IMR-90 (cell line): ENCODE measurements around the gene SIAH1. TPM values are rescaled to one million over a fixed set of nuclear protein-coding genes. Genes with fewer than 3 reads are reported as not detected.

Experiments
- ATAC-seq: fragments of 200-7000 bp; cut with Tn5 transposase; 2 replicates; pipeline ENCODE4 v1.9.1; 2020; ENCODE audit warnings: low read depth, mild to moderate bottlenecking, moderate library complexity
- BruUV-seq: library from RNA; stranded (reverse); fragments of 400-500 nt; replicated peaks from 2 replicates; lab custom pipeline; 2021; lab: Mats Ljungman, UMichigan
- CTCF ChIA-PET: fragments of 300-600 bp; formaldehyde crosslinking; extraction: SDS; loops from one replicate; lab custom pipeline; 2021; ENCODE audit warnings: antibody characterized with exemption; lab: Yijun Ruan, JAX
- POLR2A ChIA-PET: fragments of 300-600 bp; sonication (Branson Sonifier 250); formaldehyde crosslinking; loops from one replicate; lab custom pipeline; 2022; ENCODE audit warnings: antibody characterized with exemption; ENCODE audit not compliant: unreplicated experiment; lab: Charles Lee
- DNase-seq: peaks from one replicate; pipeline ENCODE4 v3.0.0; 2013
- H2AFZ ChIP-seq: replicated peaks from 2 replicates; pipeline ENCODE3; 2013; ENCODE audit warnings: low read length, mild to moderate bottlenecking; ENCODE audit not compliant: poor library complexity
- H2AK5ac ChIP-seq: 2 replicates; pipeline ENCODE4 v1.6.1; 2013; ENCODE audit warnings: low read depth, low read length, inconsistent platforms
- H2AK9ac ChIP-seq: replicated peaks from 2 replicates; pipeline ENCODE3; 2013; ENCODE audit warnings: mild to moderate bottlenecking, low read depth, low read length, moderate library complexity; ENCODE audit not compliant: poor library complexity
- H2BK120ac ChIP-seq: 2 replicates; pipeline ENCODE4 v1.6.1; 2013; ENCODE audit warnings: low read depth, low read length, inconsistent platforms
- H2BK15ac ChIP-seq: 3 replicates; pipeline ENCODE4 v1.6.1; 2013; ENCODE audit warnings: low read depth, low read length, inconsistent platforms
- H2BK20ac ChIP-seq: 2 replicates; pipeline ENCODE4 v1.6.1; 2013; ENCODE audit warnings: low read depth, mild to moderate bottlenecking, inconsistent platforms, low read length, moderate library complexity
- H2BK5ac ChIP-seq: 2 replicates; pipeline ENCODE4 v1.6.1; 2013; ENCODE audit warnings: mild to moderate bottlenecking, low read depth, low read length, inconsistent platforms; ENCODE audit not compliant: poor library complexity, severe bottlenecking
- H3K14ac ChIP-seq: replicated peaks from 2 replicates; pipeline ENCODE4 v1.6.1; 2013; ENCODE audit warnings: low read depth, low read length, inconsistent platforms
- H3K18ac ChIP-seq: 2 replicates; pipeline ENCODE4 v1.6.1; 2013; ENCODE audit warnings: low read depth, low read length, control low read depth
- H3K23ac ChIP-seq: 2 replicates; pipeline ENCODE4 v1.6.1; 2013; ENCODE audit warnings: low read depth, low read length, inconsistent platforms
- H3K27ac ChIP-seq: 2 replicates; pipeline ENCODE4 v1.5.1; 2013; ENCODE audit warnings: mild to moderate bottlenecking, control low read depth, low read length; ENCODE audit not compliant: insufficient read depth
- H3K27me3 ChIP-seq: 2 replicates; pipeline ENCODE4 v1.6.1; 2013; ENCODE audit warnings: low read length; ENCODE audit not compliant: control insufficient read depth, insufficient read depth
- H3K36me3 ChIP-seq: 2 replicates; pipeline ENCODE4 v1.6.1; 2013; ENCODE audit warnings: low read length, mixed read lengths; ENCODE audit not compliant: control insufficient read depth, insufficient read depth
- H3K4ac ChIP-seq: 2 replicates; pipeline ENCODE4 v1.6.1; 2013; ENCODE audit warnings: low read depth, low read length, inconsistent platforms
- H3K4me1 ChIP-seq: 2 replicates; pipeline ENCODE4 v1.6.1; 2013; ENCODE audit warnings: low read length, mixed read lengths; ENCODE audit not compliant: control insufficient read depth, insufficient read depth
- H3K4me2 ChIP-seq: 2 replicates; pipeline ENCODE4 v1.6.1; 2013; ENCODE audit warnings: low read depth, mild to moderate bottlenecking, control low read depth, low read length, moderate library complexity
- H3K4me3 ChIP-seq: 2 replicates; pipeline ENCODE4 v1.5.1; 2013; ENCODE audit warnings: low read depth, mild to moderate bottlenecking, control low read depth, low read length, moderate library complexity; ENCODE audit not compliant: insufficient read depth
- H3K56ac ChIP-seq: 2 replicates; pipeline ENCODE4 v1.6.1; 2013; ENCODE audit warnings: low read length, inconsistent platforms; ENCODE audit not compliant: insufficient read depth; ENCODE audit errors: extremely low read depth
- H3K79me1 ChIP-seq, 2 experiments: 2 replicates each; pipeline ENCODE4 v1.6.1; 2013; ENCODE audit warnings: low read length in 2 of 2, inconsistent platforms in 1 of 2, low read depth in 1 of 2
- H3K9ac ChIP-seq: 2 replicates; pipeline ENCODE4 v1.6.1; 2013; ENCODE audit warnings: low read depth, low read length, control low read depth
- H3K9me1 ChIP-seq: 2 replicates; pipeline ENCODE4 v1.6.1; 2013; ENCODE audit warnings: low read length, inconsistent platforms; ENCODE audit not compliant: insufficient read depth
- H3K9me3 ChIP-seq: 2 replicates; pipeline ENCODE4 v1.6.1; 2013; ENCODE audit warnings: low read length; ENCODE audit not compliant: control insufficient read depth, insufficient read depth
- H4K20me1 ChIP-seq: 2 replicates; pipeline ENCODE4 v1.6.1; 2013; ENCODE audit warnings: low read length, inconsistent platforms; ENCODE audit not compliant: insufficient read depth
- H4K5ac ChIP-seq: 2 replicates; pipeline ENCODE4 v1.6.1; 2013; ENCODE audit warnings: mild to moderate bottlenecking, low read depth, low read length, control low read depth
- H4K8ac ChIP-seq, 2 experiments: 2 replicates each; pipeline ENCODE4 v1.6.1; 2013; ENCODE audit warnings: low read depth in 2 of 2, low read length in 2 of 2, control low read depth in 1 of 2, inconsistent platforms in 1 of 2
- H4K91ac ChIP-seq: 2 replicates; pipeline ENCODE4 v1.6.1; 2013; ENCODE audit warnings: low read depth, low read length, inconsistent platforms; ENCODE audit not compliant: insufficient read depth
- FOS ChIP-seq: fragments of 150-350 bp; IDR thresholded peaks from 2 replicates; pipeline ENCODE4 v1.6.1; 2016; ENCODE audit warnings: low read depth, low read length
- POLR2A ChIP-seq: IDR thresholded peaks from 2 replicates; pipeline ENCODE4 v1.6.1; 2012; ENCODE audit warnings: mild to moderate bottlenecking, low read depth, low read length
- RCOR1 ChIP-seq: IDR thresholded peaks from 2 replicates; pipeline ENCODE4 v1.6.1; 2012; ENCODE audit warnings: mild to moderate bottlenecking, low read length, improper control_type of control experiment; ENCODE audit not compliant: insufficient replicate concordance
- RFX5 ChIP-seq: IDR thresholded peaks from 2 replicates; pipeline ENCODE4 v1.8.0; 2012; ENCODE audit warnings: low read depth, mild to moderate bottlenecking, low read length, moderate library complexity
- WGBS, 2 experiments: methylation state at CpG; one replicate each; pipeline versions ENCODE4 v1.1.5 to v1.1.7; 2013; ENCODE audit warnings: missing lambda C conversion rate in 2 of 2; ENCODE audit not compliant: insufficient read length in 1 of 2; ENCODE audit errors: extremely low coverage in 2 of 2; 5-methylcytosine and 5-hydroxymethylcytosine counted together
- dilution Hi-C: fragments of 300-500 bp; cut with HindIII; formaldehyde crosslinking; loops from one replicate; pipeline ENCODE4 v1.14.3; 2018; ENCODE audit warnings: low sequenced_read_pairs; ENCODE audit not compliant: unreplicated experiment
- in situ Hi-C: fragments of 300-500 bp; cut with MboI; formaldehyde crosslinking; loops from 3 replicates; pipeline ENCODE4 v1.14.3; 2019; ENCODE audit warnings: low sequenced_read_pairs, inconsistent platforms, mixed read lengths
- intact Hi-C: fragments of 100-400 bp; cut with micrococcal nuclease; formaldehyde crosslinking; loops from 2 replicates; pipeline ENCODE4 v1.10.0; 2022
- polyA plus RNA-seq, 3 experiments: library from polyadenylated mRNA; depleted of rRNA; stranded (reverse); fragments of >200 nt; gene quantifications; 2 replicates each; pipeline ENCODE4 v1.2.3, GENCODE V29; 2012; ENCODE audit warnings: low replicate concordance in 1 of 3
- total RNA-seq: library from RNA; depleted of rRNA; stranded (reverse); fragments of >200 nt; gene quantifications from 2 replicates; pipeline ENCODE4 v1.2.3, GENCODE V29; 2012
- TF ChIP-seq, protein P1 (sequence below): conservative IDR thresholded peaks from 2 replicates; pipeline ENCODE4 v1.5.1; 2012; ENCODE audit warnings: mild to moderate bottlenecking, low read depth, low read length, improper control_type of control experiment

SIAH1 gene
- total and polyA plus RNA-seq, 2 of the 4 experiments (the other 2 are of a cell fraction), result 10.3 to 17.7 TPM

DNA sequence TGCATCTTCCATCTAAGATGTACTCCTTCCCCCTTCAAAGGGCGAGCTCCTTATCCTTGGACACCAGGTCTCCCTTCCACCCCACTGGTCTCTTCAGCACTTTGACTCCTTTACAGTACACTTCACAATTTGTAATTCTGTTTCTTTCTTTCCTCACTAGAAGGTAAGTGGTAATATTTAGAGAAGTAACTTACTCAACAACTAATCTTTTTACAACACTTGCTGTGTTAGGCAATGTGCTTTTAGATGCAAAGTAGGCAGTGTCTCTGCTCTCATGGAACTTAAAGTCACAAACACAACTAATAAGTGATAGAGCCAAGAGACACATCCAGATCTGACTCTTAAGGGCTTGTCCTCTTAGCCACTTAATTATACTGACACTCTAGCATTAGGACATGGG, 6.4 kb downstream of the SIAH1 start:
- no peak overlapping the region for H2AK9ac ChIP-seq
- no peak for DNase-seq
- H3K27ac ChIP-seq, result peak overlapping the region; percentile 44; the same call in 1 of the 2 replicates

More for the DNA sequence above, 6.4 kb downstream of the SIAH1 start:
- Histone ChIP-seq H2AK5ac (peak overlapping the region; percentile 43; the same call in 1 of the 2 replicates), H3K4me3 (no peak overlapping the region), H3K36me3 (no peaks in the 10 kb centered on the region), H2BK15ac (no peak overlapping the region), H3K79me1 (peaks cover under 1 to 61% of the 10 kb centered on the region in 2 experiments; a peak in 3 of 4 replicates), H2AFZ (no peak overlapping the region), H3K4me1 (peaks cover 13% of the 10 kb centered on the region), H3K56ac (no peak overlapping the region), H3K9me1 (peaks cover 15% of the 10 kb centered on the region), H2BK120ac (no peak overlapping the region), H2BK20ac (no peak overlapping the region), H3K9ac (no peak overlapping the region), H4K5ac (no peak overlapping the region), H3K14ac (no peak overlapping the region; the same call in 1 of the 2 replicates), H4K20me1 (peaks cover 77% of the 10 kb centered on the region), H3K9me3 (no peaks in the 10 kb centered on the region), H3K18ac (no peak overlapping the region), H3K4ac (no peak overlapping the region), H4K91ac (no peak overlapping the region), H3K4me2 (peak overlapping the region; percentile 52; the same call in 1 of the 2 replicates), H4K8ac (no peak overlapping the region), H3K23ac (no peak overlapping the region), H3K27me3 (no peaks in the 10 kb centered on the region), H2BK5ac (no peak overlapping the region)
- no TSS peak for BruUV-seq
- CTCF ChIA-PET, result no interaction called here
- ATAC-seq, result no peak
- TF ChIP-seq POLR2A (no peak), RCOR1 (no peak), FOS (no peak), RFX5 (no peak)
- TF ChIP-seq, protein P1, sequence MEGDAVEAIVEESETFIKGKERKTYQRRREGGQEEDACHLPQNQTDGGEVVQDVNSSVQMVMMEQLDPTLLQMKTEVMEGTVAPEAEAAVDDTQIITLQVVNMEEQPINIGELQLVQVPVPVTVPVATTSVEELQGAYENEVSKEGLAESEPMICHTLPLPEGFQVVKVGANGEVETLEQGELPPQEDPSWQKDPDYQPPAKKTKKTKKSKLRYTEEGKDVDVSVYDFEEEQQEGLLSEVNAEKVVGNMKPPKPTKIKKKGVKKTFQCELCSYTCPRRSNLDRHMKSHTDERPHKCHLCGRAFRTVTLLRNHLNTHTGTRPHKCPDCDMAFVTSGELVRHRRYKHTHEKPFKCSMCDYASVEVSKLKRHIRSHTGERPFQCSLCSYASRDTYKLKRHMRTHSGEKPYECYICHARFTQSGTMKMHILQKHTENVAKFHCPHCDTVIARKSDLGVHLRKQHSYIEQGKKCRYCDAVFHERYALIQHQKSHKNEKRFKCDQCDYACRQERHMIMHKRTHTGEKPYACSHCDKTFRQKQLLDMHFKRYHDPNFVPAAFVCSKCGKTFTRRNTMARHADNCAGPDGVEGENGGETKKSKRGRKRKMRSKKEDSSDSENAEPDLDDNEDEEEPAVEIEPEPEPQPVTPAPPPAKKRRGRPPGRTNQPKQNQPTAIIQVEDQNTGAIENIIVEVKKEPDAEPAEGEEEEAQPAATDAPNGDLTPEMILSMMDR, result no peak
- dilution Hi-C loops, result no loop called here
- WGBS, 2 experiments, result 100% methylated on average over 1 of the region's 1 CpG; no CpG with 5 or more reads in 1 of the 2 experiments
- in situ Hi-C loops, result no loop called here
- POLR2A ChIA-PET, result no interaction called here
- intact Hi-C loops, result loop anchor here (5.0 kb wide), 1 partner anchor 178 kb away; no protein-coding TSS in a partner anchor
